Tracheal epithelial cell (primary cell): ENCODE measurements around the gene FAM240A. TPM values are rescaled to one million over a fixed set of nuclear protein-coding genes. Genes with fewer than 3 reads are reported as not detected.

Source experiments
- total RNA-seq: library from RNA; depleted of rRNA; stranded (reverse); fragments of >200 nt; gene quantifications from 2 replicates; pipeline ENCODE4 v1.2.1, GENCODE V29; 2014

Gene FAM240A
- total RNA-seq = not detected in 2 replicates

GRCh38 chr3:46612324-46612723, at the start of gene FAM240A:
Gene FAM240A, plus strand, starts transcription at chr3:46612525. Its CDS starts 159 bp downstream, at chr3:46612684.

GRCh38 chr3:46566040-46566641, 46.2 kb upstream of the FAM240A start, which contains the start of gene LRRC2:
Gene LRRC2, minus strand, starts transcription at chr3:46566302. Its CDS starts 14,711 bp downstream, at chr3:46551591.

Other genes with a start within 250 kb of the FAM240A start
- gene CCR5, start 241.6 kb upstream of the FAM240A start, total RNA-seq = not detected in 2 replicates
- 0.24 TPM in 1 of 2 replicates, not detected in the other for gene CCRL2, start 205.3 kb upstream of the FAM240A start, total RNA-seq
- 0.43 and 0.48 TPM in 2 replicates for gene LTF, start 147.6 kb upstream of the FAM240A start, total RNA-seq
- not detected in 2 replicates for gene RTP3, start 114.5 kb upstream of the FAM240A start, total RNA-seq
- under 0.01 TPM in 1 of 2 replicates, not detected in the other for gene LRRC2, start 46.2 kb upstream of the FAM240A start, total RNA-seq
- gene ALS2CL, start 81.2 kb downstream of the FAM240A start, total RNA-seq = 64.6 and 114 TPM in 2 replicates
- 0.24 and 0.85 TPM in 2 replicates for gene TMIE, start 88.9 kb downstream of the FAM240A start, total RNA-seq
- not detected in 2 replicates for gene PRSS50, start 105.3 kb downstream of the FAM240A start, total RNA-seq